Activated T-cell treated with anti-CD3 and anti-CD28 coated beads, Interleukin-2, amount 50 U/mL, for 48 hours (primary cell): ENCODE results near the gene ABTB2.
A peak's percentile ranks its signal among the peaks of the same experiment; 100 is the strongest.

Experiments used
- DNase-seq, 2 experiments: peaks; one replicate each; pipeline ENCODE4 v3.0.0-alpha.2; 2020

ABTB2 gene

DNA sequence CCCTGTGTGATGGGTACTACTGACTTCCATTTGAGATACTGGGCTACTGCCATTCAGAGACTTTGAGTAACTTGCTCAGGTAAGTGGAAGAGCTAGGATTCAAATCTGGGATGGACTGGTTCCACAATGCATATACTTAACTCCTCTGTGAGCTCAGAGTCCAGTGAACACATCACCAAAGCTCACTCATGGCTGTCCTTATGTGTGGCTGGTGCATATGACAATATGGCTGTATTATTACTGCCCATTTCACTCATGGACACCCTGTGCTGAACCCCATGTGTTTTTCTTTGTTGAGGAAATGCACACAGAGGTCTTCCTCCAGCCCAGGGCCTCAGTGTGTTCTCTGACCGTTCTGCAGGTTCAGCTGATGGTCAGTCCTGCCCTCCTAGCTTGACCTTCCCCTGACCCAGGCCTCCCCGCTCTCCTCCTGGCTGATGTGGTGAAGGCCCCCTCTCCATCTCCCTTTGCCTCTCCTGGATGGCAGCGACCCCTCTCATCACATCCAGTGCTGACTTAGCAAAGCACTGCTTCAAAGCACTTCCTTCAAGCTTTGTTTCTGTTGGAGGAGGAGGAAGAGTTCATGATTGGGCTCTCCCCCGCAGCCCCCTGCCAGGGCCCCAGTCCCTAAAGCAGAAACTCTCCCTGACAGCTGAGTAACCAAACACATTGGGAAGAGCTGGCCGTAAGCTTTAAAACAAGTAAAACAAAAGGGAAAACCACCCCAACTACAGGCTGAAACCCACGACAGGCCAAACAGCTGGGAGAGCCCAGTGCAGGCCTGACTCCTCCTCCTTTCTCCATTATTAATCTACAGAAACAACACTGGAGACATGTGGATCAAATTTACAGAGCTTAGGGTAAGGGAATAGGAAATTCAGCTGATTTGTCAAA lies 151.2 kb downstream of the ABTB2 start:
- no peak for DNase-seq

DNA sequence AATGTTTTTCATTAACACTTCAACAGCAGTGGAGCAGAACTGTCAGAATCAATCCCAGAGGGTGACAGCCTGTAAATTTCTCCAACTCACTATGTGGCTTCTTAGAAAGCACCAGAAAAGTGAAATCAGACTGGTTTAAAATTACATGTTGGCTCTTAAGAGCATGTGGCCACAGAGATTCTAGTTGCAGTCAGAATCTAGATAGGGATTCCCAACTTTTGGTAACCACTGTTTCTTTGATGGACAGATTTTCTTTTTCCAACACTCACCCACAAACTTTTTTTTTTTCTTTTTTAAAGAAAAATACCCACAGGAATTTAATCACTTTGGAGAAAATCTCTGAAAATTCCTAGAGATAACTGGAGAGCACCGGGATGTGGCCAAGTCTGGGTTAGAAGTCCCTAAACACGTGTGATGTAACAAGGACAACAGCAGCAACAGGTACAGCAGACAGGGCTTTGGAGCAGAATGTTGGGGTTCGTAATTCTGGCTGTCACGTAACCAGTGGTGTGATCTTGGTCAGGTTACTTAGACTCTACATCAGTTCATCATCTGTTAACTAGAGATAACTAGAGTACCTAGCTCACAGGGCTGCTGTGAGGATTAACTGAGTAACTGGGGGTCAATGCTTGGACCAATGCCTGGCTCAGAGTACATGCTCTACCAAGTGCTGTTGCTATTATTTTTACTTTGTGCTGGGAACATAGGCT lies 152.3 kb downstream of the ABTB2 start:
- no peak for DNase-seq

DNA sequence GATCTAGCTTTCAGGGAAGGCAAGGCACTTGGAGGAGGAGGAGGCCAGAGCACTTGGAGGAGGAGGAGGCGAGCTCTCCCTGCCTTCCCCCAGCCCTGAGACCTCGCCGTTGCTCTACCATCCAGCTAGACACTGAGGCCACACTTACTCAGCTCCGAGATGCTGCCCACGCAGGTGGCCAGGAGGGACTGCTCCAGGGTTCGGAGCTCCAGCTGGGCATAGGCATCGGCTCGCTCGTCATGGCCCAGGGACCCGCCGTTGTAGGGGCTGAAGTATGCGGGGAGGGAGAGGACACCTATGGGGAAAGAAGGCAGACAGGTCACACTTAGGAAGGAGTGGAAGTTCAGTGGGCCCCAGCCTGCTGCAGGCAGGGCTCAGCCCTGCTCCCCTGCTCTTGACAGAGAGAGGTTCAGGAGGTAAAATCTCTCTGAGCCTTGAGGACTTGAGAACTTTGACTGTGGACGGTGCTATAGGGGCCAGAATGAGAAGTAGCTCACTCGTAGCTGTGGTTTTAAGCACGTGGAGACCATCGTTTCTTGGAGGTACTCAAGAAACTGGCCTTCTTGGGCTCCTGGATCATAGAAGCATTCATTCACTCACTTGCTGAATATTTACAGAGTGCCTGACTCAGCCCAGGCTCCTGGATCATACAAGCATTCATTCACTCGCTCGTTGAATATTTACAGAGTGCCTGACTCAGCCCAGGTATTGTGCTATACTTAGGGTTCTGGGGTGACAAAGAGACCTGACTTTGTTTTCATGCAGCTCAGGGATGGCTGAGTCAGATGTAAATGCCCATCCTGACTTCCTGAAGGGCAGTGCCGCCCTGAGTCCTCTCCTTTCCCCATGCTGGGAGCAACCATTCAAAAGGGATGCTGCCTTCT lies 153.2 kb downstream of the ABTB2 start:
- no peak for DNase-seq

DNA sequence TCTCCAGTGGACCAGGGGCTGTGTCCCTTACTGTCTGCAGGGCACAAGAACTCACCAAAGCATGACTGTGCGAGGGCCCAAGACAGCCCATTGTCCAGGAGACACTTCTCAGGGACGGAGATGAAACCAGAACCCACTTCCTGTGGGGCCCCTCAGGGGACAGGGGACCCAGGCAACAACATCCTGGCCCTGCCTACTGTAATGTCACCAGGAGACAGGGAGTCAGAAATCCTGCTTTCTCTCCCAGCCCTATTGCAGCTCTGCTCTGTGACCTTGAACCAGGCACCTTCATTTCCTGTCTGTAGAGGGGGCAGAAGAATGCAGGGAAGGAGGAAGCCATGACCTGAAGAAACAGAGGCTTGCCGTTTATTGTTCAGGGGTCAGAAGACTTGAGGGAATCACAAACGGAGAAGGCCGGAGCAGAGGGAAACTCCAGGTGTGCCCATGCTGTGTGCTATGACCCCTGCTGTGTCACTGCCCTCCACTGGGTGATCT lies 154.4 kb downstream of the ABTB2 start:
- no peak for DNase-seq

DNA sequence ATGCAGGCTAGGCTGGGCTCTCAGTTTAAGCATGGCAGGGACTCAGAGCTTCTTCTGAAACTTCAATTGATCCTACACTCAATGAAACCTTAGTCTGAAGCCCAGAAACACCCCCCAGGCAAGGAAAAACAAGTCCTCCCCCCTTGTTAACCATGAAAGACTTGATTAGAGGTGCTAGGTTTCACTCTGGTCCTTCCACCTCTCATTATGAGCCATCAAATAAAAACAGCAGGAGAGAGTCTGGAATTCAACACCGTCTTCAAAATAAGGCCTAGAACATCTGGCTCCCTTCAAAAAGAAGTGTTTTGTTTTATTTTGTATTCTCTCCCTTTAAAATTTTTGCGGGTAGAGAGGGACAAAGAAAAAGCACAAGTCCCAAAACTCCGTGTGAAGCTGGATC lies 156.7 kb downstream of the ABTB2 start:
- no peak for DNase-seq

DNA sequence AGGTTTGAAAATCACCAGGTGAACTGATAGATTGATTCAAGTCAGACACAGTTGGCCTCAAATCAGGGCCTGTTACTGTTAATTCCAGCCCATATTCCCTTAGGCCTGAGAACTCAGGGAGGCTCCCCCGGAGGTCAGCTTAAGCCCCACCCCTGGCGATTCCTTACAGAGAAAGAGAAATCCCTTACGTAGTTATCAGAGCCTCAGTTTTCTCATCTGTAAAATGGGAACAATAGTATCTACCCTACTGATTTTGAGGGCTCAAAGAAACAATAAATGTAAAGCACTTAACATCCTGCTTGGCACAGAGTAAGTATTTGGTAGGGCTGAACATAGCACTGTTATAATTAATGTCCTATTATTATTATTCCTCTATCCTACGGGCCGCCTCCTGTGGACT lies 158.3 kb downstream of the ABTB2 start:
- DNase-seq, result no peak

DNA sequence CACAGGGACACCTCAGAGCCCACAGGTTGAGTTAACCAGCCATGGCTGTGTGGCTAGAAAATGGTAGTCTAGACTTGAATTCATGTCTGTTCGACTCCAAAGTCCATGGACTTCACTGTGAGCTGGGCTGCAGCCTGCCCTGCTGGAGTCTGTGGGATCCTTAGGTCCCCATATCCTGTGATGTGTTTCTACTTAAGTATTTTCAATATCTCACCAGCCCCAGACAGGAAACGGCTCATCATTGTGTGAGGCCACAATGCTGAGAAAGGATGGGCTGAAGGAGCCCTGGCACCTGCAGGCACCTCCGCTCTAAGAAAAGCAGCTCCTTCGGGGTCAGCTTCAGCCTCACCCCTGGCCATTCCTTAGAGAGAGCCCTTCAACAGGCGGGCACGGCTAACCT lies 159.3 kb downstream of the ABTB2 start:
- DNase-seq, result no peak

DNA sequence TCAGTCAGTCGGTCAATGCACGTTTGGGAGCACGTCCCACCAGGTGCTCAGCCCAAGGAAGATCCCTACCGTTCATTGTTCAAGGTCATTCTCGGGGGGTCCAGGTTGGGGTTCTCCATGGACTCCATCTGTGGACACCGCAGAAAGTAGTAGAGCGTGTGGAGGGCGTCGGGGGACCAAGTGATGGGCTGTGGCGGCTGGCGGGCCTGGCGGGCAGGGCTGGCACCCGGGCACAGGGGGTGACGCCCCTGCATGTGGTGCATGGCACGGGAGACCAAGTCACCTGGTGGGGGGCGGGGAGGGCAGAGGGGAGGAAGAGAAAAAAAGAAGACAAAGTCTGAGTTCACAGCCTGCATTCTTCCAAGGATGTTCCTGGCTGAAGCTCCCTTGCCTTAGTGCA lies 160.6 kb downstream of the ABTB2 start:
- no peak for DNase-seq

DNA sequence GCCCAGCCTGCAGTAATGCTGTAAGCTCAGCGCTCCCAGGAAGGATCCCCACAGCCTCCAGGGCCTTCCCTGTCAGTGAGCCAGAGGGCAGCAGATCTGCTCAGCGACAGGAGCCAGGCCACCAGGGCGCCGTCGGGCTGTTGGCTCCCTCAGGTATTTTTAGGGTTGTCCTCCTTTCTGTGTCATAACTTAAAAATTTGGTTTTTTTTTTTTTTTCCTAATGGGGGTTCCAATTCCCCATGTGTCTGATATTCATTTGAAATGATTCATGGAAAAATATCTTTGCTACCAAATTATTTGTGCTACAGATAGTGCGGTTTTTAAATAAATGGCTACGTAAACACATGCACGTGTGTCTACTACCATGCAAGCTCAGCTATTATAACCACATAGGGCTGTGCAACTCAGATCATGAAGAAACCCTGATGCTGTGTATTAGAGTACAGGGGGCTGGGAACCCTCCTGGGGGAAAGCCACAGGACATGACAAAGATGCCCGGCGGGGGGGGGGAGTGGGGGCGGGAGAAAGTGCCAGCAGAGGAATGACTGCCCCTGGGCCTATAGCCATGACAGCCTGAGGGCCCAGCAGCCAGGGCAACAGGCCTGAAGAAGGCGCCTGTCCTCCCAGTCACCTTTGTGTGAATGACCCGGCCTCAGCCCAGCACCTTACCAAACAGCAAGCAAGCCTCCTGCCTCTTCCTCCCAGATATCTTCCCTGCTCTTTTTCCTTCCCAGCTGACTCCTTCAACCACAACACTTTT lies 163.1 kb downstream of the ABTB2 start:
- DNase-seq, result no peak

DNA sequence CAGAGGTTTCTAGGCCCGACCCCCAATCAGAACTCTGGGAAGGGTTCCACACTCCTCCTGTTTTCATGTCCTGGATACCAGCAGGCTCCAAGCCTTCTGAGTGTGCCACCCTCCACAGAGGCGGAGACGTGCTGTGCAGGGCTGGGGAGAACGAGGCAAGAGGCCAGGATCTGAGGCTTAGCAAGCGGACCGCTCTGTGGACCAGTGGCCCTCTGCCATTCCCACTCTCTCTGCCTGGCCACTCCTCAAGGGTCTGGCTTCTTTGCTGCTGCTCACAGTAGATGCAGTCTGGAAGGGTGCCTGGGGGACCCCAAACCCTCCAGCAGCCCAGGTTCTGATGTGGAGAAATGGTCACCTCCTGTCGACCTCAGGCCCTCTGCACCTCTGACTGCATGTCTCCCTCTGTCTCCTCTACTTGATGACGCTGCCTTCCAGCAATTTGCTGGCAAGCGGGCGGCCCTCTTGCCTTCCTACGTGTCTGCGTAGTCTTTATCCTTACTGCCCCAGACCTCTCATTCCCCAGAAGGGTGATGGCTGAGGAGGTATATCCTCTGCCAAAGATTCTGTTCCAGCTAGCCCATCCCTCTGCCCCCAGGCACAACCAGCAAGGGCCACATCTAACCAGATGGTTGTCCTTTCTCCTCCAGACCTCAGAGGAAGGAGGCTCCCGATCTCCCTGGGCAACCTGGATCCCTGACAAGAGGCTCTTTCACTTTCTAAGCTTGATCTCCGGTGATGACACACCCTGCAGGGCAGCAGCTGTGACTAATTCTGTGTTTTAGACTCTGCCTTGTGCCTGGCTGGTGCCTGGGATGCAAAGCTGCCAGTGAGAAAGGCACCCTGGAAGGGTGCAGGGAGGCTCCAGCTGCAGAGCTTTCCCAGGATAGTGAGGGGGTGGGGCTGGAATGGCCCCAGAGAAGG lies 165.1 kb downstream of the ABTB2 start:
- peak in 1 of 2 experiments; percentile 46 for DNase-seq

DNA sequence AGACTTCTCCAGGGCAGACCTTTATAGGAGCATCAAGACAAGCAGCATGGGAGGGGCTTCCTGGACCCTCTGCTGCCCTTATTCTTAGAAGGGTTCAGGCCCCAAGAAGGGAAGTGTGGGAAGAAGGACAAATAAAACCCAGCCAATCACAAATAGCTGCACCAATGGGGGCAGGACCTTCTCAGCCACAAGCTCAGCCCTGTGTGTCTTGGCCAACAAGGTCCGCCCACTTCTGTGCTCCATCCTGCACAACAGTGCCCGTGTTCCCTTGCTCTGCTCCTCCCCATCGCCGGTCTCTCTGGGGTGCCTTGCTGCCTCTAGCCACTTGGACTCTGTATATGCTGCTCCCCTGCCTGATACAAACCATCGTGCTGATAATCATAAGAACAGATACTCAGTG lies 166.2 kb downstream of the ABTB2 start:
- DNase-seq, result no peak

DNA sequence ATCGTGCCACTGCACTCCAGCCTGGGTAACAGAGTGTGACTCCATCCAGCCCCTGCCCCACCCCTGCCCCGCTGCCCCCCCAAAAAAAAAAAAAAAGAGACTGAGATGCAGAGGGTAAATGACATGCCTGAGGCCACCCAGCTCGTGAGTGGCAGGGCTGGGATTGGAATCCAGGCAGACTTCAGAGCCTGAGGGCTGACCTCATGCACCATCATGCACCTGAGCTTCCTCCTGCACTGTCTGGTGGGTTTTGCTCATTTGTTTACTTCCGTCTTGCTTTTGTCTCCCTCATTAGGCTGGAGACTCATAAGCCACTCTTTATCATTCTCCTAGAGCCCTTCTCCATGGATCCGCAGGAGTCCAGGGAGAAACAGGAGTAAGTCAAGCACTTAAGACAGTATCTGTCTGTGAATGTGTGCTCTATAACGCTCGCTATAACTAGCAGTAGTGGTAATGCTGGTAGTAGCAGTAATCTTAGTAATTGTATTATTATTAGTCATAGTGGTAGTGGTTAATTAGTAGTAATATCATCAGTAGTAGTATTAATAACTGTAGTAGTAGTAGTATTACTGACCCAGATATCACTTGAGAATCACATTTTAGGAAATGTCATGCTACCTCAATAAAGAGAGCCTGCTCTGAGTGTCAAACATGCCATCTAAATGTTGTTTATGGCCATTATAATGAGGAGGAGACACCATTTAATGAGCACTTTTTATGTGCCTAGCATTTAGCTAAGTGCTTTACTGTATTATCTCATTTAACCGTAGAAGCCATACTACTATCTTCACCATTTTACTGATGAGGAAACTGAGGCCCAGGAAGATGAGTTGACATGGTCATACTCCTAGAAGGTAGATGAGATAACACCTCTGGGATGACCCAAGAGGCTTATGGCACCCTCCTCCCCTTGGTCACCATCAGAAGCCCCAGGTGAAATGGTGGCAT lies 167.3 kb downstream of the ABTB2 start:
- DNase-seq, result no peak

DNA sequence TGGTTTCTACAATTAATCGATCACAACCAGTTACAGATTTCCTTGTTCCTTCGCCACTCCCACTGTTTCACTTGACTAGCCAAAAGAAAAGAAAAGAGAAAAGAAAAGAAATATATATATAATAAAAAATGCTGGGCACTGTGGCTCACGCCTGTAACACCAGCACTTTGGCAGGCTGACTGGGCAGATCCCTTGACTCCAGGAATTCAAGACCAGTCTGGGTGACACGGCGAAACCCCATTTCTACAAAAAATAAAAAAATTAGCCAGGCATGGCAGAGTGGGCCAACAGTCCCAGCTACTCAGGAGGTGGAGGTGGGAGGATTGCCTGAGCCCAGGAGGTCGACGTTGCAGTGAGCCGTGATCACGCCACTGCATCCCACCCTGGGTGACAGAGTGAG lies 168.6 kb downstream of the ABTB2 start:
- no peak for DNase-seq

DNA sequence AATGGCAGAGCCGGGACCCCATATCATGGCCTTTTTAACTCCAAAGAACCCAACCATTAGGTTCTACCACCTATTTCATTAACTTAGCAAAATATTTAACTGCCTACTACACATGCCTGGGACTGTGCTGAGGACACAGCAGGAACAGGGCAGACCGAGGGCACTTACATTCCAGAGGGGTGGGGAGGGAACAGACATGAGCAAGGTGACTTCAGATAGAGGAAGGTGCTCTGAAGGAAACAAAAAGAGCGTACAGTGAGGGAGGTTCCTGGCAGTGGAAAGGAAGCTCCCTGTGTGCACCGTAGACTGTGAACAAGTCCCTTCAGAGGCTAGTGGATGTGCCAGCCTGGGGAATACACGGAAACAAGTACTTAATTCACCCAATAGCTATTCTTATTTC lies 169.6 kb downstream of the ABTB2 start:
- no peak for DNase-seq

DNA sequence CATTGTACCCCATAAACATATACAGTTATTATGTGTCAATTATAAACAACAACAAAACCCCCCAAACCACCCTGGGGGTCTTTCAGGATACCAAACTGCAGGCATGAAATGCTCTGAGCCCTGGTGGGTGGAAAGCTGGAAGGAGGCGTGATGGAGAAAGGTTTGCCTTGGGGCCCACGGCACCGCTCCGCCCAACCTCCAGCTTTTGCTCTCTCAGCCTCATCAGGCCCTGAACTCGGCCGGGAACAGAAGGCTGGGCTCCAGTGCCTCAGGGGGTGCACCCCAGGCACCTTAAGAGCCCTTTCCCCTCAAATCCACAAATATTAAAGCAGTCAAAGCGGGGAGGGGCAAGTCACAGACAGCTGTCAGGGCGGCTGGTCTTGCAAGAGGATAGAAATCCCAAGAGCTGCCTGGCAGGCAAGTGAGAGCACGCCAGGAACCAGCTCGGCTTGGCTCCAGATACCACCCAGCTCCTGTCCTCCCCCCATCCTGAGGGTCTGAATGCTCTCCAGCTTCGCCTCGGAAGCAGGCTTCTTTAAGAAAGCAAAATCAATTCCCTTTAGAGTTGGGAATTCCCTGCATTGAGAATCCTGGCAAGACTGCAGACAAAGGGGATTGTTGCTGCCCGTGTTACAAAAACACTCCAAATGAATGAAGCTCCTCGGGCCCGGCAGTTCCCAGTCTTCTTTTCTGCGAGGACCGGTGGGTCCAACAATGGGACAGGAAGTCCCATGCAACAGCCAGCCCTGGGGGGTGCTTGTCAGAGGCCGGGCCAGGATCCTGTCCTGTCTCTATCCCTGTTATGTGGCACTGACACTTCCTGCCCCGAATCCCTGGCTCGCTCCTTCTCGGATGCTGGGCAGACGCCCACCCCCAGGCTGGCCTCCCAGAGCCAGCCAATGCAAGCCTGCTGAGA lies 171.6 kb downstream of the ABTB2 start:
- DNase-seq, result no peak

DNA sequence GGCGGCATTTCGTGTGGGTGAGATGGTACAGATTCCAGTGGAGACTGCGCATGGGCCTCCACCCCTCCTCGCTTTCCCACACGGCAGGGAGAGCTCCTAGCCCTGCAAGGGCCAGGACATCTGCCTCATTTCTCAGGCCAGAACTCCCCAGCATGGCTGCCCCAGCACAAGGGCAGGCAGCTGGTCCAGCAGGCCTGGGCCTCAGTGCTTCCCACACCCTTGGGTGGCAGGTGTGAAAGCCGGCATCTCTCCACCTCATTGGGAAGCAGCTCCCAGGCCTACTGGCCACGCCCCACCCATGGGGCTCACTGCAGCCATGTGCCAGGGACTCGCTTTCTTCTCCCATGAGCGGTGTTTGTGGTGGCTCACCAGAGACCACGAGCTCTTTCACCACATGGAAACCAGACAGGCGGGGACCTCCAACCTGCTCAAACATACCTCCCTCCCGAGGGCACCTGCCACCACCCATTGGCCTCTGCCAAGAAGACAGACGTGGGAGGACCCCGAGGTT lies 173.2 kb downstream of the ABTB2 start:
- DNase-seq, result no peak

DNA sequence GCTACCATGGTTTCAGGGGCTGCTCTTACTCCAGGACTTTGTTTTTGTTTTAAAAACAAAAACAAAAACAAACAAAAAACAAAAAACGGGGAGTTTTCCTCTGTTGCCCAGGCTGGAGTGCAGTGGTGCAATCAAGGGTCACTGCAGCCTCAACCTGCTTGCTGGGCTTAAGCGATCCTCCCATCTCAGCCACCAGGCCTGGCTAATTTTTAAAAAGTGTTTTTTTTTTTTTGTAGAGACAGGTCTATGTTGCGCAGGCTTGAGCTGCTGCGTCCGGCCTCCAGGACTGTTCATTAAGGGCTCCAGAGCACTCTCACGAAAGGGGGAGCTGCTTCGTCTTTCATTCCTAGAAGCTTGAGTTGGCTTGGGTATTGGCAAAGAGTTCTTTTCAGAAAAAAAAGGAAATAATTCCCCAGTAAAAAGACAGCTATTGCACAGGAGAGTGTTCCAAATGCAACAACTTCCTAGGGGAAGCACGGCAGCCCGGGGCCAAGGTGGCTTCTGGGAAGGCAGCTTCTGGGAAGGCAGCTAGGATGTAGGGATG lies 173.9 kb downstream of the ABTB2 start:
- DNase-seq, result no peak

DNA sequence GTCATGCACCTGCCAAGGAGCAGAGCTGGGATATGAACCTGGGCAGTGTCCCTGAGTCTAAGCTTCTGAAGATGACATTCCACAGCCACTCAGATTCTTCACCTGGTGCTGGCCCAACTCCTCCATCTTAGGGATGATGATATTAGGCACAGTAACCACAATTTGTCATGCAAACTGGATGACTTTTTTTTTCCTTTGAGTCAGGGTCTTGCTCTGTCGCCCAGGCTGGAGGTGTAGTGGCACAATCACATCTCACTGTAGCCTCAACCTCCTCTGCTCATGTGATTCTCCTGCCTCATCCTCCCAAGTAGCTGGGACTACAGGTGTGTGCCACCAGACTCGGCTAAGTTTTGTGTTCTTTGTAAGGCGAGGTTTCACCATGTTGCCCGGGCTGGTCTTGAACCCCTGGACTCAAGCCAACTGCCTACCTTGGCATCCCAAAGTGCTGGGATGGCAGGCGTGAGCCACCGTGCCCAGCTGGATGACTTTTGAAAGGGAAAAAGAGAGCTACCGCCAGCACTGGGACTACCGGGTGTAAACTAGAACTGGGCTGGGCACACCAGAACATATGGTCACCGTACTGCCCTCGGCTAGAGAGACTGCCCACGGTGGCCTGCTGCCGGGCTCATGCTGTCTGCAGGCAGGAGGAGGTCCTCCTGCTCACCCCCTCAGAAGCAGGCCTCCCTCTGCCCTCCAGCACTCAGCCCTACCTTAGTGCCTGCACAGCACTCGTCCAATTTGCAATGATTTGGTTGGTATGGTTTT lies 174.7 kb downstream of the ABTB2 start:
- DNase-seq, result no peak
